ENCODE data around the gene MRPL28. TPM values are rescaled to one million over a fixed set of nuclear protein-coding genes. Genes with fewer than 3 reads are reported as not detected.
"Not testable (repeated sequence)": the region's sequence is repeated elsewhere in the genome, so short reads cannot be mapped to it uniquely, and the experiment has no call there.

The MRPL28 gene
- polyA plus RNA-seq, 10 donors: 31.8 to 49.2 (median 35.6) TPM

DNA sequence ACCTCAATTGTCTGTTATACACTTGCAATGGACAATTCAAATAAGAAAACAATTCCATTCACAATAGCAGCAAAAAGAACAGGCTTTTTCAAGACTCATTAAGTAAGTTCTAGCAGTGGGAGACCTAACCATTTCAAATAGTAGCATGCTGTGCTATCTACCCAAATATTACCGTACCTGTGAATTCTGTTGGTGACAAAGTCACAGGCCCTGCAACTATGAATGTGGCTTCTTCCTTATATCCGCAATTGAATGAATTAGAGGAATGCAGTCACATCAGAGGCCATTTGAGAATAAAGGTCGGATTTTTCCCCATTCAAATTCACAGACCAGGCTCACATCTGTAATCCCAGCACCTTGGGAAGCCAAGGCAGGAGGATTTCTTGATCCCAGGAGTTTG lies 25.9 kb upstream of the MRPL28 start:
- no peak for DNase-seq

DNA sequence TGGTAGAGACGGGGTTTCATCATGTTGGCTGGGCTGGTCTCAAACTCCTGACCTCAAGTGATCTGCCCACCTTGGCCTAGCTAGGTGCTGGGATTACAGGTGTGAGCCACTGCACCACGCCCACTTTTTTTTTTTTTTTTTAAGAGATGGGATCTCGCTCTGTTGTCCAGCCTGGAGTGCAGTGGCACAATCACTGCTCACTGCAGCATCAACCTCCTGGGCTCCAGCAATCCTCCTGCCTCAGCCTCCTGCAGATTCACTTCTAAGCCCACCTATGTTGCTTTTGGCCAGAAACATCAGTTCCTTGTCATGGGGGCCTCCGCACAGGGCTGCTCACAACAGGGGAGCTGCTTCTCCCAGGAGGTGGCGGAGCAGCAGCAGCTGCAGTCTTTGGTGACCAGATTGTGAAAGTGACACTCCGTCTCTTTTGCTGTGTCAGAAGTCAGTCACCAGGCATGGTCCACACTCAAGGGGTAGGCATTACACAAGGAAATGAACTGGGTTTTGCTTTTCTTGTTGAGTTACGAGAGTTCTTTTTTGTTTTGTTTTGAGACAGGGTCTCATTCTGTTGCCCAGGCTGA lies 22.2 kb upstream of the MRPL28 start:
- DNase-seq: no peak

DNA sequence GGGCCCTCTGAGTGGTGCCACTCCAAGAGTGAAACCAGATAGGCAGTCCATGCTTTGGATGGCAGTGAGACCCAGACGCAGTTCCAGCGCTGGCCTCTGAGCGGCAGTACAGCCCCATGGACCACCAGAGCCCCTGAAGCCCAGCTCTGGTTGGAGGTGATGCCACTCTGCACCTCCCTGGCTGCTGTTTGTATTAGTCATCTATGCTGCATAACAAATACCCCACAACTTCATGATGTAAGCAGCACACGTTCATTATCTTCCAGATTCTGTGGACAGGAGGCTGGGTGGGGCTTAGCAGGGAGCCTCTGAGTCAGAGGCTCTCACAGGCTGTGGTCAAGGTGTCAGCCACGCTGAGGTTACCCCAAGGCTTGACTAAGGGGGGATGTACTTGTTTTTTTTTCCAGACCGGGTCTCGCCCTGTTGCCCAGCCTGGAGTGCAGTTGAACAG lies 21.6 kb upstream of the MRPL28 start:
- peak in 1 of 3 donors; percentile 41 for DNase-seq

DNA sequence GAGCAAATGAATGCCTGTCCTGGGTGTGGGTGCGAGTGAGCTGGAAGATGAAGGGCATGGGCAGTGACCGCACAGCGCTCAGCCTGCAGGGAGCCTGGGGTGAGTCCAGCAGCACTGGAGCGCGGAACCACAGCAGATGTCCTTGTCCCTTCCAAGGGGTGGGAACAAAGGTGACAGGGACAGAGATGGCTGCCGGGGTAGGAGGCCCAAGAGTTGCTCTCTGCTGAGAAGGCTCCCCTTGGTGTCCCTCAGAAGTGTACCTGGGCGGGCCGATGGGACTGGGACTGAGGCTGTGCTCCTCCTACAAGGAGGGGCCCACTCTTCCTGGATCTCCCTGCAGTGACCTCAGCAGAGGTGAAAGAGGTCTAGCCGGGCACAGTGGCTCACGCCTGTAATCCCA lies 19.0 kb upstream of the MRPL28 start:
- no peak for DNase-seq

DNA sequence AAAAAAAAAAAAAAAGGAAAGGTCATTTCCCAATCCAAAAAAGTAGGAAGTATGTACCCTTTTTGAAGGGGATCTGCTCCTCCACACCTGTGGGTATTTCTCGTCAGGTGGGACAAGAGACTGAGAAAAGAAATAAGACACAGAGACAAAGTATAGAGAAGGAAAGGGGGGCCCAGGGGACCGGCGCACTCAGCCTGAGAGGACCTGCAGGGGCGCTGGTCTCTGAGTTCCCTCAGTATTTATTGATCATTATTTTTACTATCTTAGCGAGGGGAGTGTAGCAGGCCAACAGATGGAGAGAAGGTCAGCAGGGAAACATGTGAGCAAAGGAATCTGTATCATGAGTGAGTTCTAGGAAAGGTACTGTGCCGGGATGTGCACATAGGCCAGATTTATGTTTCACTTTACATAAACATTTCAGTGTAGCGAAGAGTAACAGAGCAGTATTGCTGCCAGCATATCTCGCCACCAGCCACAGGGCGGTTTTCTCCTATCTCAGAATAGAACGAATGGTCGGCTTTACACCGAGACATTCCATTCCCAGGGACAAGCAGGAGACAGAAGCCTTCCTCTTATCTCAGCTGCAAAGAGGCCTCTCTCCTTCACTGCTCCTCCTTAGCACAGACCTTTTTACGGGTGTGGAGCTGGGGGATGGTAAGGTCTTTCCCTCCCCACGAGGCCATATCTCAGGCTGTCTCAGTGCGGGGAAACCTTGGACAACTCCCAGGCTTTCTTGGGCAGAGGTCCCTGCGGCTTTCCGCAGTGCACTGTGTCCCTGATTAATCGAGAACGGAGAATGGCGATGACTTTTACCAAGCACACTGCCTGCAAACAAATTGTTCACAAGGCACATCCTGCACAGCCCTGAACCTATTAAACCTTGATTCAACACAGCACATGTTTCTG lies 17.7 kb upstream of the MRPL28 start:
- DNase-seq: not testable (repeated sequence)

DNA sequence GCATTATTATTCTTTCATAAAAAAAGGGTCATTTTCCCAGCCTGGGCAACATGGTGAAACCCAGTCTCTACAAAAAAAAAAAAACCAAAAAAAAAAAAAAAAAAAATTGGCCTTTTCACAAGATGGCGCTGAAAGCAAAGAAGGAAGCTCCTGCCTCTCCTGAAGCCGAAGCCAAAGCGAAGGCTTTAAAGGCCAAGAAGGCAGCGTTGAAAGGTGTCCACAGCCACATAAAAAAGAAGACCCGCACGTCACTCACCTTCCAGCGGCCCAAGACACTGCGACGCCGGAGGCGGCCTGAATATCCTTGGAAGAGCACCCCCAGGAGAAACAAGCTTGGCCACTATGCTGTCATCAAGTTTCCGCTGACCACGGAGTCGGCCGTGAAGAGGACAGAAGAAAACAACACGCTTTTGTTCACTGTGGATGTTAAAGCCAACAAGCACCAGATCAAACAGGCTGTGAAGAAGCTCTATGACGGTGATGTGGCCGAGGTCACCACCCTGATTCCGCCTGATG lies 16.4 kb upstream of the MRPL28 start:
- DNase-seq: no peak

DNA sequence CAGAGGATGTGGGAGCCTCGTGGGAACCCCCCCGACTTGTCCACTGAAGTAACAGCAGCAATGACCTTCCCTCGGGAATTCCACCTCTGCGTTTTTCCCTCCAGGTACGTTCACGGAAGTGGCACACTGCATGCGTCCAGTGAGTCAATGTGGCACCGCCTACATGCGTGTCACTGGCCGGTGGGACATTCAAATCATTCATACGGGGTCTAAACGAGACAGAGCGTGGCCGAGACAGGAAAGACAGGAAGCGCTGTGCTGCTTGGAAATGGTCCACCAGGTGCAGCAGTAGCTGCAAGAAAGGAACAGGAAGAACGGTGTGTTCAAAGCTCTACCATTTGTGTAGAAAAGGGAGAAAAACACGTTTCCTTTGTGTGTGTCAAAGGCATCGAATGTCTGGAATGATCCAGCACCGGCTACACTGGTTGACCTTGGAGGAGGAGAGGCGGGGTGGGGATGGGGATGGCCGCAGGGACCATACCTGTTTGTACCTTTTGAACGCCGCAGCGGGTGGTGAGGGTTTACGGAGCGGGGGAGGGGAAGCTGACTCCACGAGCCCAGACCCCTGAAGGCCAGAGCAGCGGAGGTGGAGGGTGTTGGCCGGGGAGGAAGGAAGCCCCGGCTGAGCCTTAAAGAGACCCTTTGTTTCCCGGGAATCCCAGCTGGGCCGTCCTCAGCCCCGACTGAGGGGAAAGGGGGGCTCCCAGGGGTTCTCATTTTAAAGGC lies 13.2 kb upstream of the MRPL28 start:
- no peak for DNase-seq

DNA sequence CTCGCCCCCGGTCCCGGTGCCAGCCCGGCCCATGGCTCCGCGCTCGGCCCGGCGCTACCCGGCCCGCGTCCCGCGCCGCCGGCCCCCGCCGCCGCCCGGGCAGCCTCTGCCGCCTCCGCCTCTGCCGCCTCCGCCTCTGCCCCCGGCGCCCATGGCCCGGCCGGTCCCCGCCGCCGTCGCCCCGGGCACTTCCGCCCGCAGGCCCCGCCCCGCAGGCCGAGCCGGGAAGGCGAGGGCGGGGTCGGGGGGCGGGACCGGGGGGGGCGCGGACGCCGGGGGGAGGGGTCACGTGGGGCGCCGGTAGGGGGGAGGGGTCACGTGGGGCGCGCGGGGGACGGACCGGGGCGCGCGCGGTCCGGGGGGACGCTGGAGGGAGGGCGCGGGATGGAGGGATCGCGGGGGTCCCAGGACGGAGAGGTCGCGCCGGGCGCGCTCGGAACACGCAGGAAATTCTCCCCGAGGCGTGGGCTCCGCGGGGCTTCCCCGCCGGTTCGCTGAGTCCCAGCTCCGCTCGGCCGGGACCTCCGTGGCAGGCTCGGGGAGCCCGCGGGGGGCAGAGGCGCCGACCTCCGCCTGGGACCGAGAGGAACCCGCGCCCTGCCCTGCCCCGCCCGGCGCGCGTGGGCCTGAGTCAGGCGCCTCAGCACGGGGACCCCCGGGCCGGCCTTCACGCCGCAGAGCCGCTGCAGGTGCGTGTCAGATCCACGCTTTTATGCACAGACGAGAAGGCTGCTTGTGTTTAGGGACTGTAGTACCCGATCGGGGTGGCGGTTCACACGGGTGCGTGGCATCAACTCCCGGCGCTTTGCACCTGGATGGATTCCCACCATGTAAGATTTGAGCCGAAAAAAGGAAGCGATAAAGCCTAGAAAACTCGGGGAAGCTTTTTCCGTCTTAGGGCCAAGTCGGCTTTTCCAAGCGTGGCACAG lies 11.7 kb upstream of the MRPL28 start, which contains the start of gene PGAP6:
Gene PGAP6, minus strand, starts transcription at position 190 of the 929 bp plus-strand sequence. Its CDS starts 157 bp downstream, at position 33.
- DNase-seq: peak in 1 of 3 donors; percentile 67

DNA sequence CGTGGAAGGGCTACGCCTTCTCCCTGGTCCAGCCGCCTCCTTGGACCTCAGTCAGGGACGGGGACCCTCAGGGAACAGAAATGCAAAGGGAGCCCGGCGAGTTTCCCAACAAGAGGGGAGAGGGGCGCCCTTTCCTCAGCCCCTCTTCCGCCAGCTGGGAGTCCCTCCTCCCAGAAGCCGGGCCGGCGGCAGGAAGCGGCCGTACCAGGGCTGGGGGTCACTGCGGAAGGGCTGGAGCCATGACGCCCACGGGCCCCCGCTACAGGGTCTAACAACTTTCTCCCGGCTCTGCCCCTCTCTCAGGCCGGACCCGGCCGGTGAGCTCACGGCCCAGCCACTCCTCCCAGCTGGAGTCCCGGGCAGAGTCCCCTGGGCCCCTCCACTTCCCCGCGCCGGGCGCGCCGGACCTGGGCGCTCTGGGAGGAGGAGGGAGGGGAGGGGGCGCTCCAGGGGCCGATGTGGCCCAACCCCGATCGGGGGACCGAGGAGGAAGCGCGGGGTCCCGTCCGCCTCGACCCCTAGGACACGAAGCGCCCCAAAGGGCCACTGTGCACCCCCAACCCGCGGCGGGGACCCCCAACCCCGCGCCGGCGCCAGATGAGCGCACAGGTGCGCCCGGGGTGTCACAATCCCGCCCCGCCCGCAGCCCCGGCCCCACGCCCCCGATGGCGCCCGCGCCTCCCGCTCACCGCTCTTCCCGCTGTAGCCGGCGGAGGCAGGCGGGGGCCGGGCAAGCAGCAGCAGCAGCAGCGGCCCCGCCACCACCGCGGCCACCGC lies 10.9 kb upstream of the MRPL28 start:
- no peak for DNase-seq

DNA sequence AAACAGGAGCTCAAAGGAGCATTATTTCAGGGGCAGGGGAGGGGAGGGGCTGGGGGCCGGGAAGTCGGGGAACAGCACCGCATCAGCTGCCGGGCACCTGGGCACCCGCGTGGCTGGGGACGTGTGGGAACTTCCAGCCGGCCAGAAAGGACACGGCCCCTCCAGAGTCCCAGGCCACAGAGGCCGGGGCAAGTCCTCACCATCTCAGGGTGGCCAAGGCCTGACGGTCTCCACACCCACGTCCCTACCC lies 10.3 kb upstream of the MRPL28 start:
- DNase-seq: no peak

DNA sequence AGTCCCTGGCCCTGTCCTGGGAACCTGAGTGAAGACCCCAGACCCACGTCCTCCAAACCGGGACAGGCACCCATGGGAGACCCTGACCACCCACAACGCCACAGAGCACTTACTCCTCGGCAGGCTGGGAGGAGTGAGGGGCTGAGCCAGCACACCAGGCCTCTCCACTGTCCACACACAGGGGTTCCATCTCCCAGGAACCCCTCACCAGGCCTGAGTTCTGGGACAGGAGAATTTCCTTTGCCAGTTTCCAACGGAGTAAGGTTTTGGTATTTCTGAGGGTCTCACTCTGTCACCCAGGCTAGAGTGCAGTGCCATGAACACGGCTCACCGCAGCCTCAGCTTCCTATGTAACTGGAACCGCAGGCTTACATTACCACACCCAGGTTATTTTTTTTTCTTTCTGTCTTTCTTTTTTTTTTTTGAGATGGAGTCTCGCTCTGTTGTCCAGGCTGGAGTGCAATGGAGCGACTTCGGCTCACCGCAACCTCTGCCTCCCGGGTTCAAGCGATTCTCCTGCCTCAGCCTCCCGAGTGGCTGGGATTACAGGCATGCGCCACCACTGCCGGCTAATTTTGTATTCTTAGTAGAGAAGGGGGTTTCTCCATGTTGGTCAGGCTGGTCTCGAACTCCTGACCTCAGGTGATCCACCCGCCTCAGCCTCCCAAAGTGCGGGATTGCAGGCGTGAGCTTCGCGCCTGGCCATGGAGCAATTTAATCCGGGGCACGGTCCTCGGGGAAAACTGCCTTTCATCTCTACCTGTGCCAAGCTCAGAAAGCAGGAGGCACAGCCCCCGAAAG lies 9.8 kb upstream of the MRPL28 start:
- DNase-seq: no peak

DNA sequence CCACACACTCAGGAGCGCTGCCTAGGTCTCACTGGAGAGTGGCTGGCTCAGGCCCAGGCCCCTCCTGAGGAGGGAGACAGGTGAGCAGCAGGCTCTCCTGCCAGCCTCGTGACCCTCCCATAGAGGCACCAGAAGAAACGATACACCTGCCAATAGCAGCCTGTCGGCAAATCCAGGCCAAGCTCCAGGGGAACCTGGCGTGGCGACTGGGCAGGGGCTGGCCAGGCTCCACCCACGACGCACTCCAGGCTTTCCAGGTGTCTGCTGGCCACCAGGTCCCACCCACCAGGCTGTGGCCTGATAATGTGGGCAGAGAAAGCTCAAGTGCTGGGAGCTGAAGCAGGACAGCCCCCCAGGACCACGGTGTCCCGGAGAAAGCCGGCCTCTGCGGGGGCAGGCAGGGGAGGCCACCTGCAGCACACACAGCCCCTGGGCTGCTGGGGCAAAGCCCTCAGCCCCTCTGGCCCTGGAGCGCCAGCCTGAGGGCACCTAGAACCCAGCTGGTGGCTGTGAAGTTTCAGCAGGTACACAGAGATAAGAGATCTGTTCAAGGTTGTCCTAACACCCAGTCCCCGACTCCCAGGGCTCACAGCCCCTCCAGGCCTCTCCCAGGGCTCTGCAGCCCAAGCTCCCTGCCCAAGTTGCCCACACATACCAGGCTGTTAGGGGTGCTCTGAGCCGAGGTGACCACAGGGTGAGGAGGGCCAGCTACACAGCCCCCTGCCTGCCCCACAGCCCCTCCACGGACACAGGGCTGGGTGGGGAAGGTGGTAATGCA lies 9.0 kb upstream of the MRPL28 start:
- no peak for DNase-seq

DNA sequence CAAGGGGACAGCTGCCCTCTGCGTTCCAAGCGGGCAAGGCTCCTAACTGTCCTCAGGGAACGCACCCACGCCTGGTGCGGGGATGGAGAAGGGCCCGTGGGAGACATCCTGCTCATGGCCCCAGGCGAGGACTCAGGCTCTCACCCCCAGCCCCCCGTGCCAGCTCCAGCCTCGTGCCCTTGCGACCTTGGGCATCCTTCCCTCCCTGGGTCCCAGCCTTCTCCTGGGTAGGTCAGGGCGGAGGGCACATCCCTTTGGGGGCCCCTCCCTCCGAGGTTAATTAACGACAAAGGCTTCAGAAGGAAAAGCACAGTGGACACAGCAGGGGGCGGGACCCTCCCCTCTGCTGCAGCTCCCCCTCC lies 8.5 kb upstream of the MRPL28 start:
- no peak for DNase-seq

DNA sequence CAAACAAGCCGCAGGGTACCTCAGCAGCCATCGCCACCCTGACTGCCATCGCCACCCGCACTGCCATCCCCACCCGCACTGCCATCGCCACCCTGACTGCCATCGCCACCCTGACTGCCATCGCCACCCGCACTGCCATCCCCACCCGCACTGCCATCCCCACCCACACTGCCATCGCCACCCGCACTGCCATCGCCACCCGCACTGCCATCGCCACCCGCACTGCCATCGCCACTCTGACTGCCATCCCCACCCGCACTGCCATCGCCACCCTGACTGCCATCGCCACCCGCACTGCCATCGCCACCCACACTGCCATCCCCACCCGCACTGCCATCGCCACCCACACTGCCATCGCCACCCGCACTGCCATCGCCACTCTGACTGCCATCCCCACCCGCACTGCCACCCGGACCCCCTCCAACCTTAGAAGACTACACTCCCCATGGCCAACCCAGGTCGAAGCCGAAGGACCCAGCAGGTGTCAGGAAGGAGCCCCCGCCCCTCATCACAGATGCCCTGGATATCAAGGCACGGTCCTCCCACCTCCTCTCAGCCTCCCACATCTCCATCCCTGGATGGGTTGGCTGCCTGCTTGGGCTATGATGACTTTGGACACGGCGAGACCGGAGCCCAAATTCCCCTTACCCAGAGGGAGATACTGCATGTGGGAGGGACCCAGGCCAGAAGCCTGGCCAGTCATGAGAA lies 7.9 kb upstream of the MRPL28 start:
- DNase-seq: not testable (repeated sequence)

DNA sequence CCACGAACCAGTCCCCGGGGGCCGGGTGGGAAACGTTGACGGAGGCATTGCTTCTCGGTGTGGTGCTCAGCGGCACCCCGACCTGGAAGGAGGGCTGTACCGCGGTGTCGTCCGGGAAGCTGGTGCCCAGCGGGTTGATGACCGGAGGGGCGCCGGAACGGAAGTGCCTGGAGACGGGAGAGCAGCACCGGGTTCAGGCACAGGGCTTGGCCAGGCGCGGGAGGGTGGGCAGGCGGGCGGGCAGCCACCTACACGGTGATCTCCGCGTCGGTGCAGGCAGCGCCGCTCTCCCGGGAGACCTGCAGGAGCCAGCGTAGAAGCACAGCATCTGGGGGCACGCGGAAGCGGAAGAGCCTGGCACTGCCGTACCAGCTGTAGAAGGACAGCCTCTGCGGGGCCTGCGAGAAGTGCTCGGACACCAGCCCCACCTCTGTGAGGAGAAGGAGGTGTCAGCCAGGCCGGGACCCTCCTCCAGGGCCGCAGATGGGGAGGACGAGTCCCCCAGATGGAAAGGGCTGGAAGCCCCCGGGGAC lies 7.1 kb upstream of the MRPL28 start:
- no peak for DNase-seq

DNA sequence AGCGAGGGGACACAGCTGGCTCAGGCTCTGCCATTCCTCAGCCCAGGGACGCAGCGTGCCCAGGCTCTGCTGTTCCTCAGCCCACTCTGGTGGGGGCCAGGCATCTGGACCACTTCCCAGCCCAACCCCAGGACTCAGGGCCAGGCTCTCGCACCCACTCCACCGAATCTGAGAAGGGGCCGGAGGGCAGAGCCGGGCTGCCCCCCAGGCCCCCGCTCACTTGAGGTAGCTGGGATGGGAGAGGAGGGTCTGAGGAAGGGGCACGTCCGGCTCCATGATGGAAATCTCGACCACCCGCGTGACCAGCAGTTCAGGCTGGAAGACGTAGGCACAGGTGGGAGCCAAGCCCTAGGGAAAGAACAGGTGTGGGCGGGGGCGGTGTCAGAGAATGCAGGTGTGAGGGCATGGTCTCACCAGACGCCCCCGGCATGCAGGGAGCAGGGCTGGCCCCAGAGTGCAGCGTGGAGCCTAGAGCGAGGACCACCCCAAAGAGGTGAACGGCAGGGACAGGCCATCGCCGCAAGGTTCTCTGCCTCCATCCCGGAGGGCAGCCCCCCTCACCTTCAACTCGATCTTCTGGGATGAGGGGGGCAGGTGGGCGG lies 6.6 kb upstream of the MRPL28 start:
- DNase-seq: no peak

All from muscle of back (tissue), 11 donors.